NCI-H1930 (cell line): ENCODE results near the gene STAM2.

Experiments used
- DNase-seq, 2 experiments: peaks; one replicate each; lab custom pipeline; 2025; lab: John Stamatoyannopoulos, UW

Gene STAM2

GRCh38 chr2:152071518-152071917, 104.0 kb downstream of the STAM2 start:
- DNase-seq: no peak

DNA sequence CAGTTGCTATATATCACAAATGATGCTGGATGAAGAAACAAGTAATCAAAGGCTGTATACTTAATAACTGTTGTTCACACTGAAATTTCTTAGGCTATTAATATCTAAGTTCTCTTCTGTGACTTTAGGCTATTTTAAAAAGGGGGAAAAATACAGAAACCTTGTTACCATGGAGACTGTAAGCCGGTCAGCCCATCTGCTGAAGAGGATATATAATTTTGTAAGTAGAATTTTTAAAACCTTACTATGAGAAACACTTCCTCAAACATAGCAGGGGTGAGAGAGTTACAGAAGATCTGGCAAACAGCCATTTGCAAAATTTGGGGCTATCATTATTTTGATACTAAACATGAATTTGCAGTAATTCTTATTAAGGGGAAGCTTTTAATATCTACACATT, 104.5 kb downstream of the STAM2 start:
- DNase-seq: no peak

GRCh38 chr2:152068226-152068625, 107.3 kb downstream of the STAM2 start:
- DNase-seq: no peak

DNA sequence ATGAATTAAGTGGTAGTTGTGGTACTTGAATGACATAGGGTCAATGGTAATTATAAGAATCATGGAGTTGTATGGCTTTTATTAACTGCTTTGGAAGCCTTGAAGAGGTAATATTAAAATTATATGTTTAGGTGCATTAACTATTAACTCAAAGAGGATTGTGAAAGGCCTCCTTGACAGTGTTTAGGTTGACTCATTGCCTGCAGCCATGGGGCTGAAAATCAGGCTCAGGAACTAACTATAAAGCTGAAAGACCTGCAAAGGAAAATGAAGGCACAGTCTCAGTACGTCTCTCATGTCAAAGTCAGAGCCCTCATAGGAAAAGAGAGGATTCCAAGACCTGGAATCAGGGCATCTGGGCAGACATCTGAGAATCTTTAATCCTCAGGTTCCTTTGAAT, 107.7 kb downstream of the STAM2 start:
- DNase-seq: no peak
